Chondrocyte (in vitro differentiated cells): ENCODE data around the gene HRH2. TPM values are rescaled to one million over a fixed set of nuclear protein-coding genes. Genes with fewer than 3 reads are reported as not detected.
"Not testable (repeated sequence)": the region's sequence is repeated elsewhere in the genome, so short reads cannot be mapped to it uniquely, and the experiment has no call there.

Source experiments
- DNase-seq: peaks from one replicate; pipeline ENCODE4 v3.0.0; 2021; ENCODE audit warnings: mixed read lengths, low spot score
- H3K27ac Mint-ChIP-seq: one replicate; pipeline ENCODE4 v1.8.0; 2021; ENCODE audit warnings: mild to moderate bottlenecking, moderate library complexity, mixed read lengths; ENCODE audit not compliant: unreplicated experiment
- H3K27me3 Mint-ChIP-seq: 2 replicates; pipeline ENCODE4 v1.8.0; 2021; ENCODE audit warnings: low read depth, mixed read lengths
- H3K36me3 Mint-ChIP-seq: 2 replicates; pipeline ENCODE4 v1.8.0; 2021; ENCODE audit warnings: low read depth, mixed read lengths
- H3K4me1 Mint-ChIP-seq: 2 replicates; pipeline ENCODE4 v1.8.0; 2021; ENCODE audit warnings: low read depth, mild to moderate bottlenecking, mixed read lengths
- H3K4me3 Mint-ChIP-seq: one replicate; pipeline ENCODE4 v1.8.0; 2021; ENCODE audit warnings: mild to moderate bottlenecking, moderate library complexity, mixed read lengths; ENCODE audit not compliant: unreplicated experiment
- H3K9me3 Mint-ChIP-seq: 2 replicates; pipeline ENCODE4 v1.8.0; 2021; ENCODE audit warnings: low read depth, mixed read lengths
- CTCF ChIP-seq: fragments of 200-600 bp; sonication (generic); IDR thresholded peaks from 2 replicates; pipeline ENCODE4 v1.5.0; 2021; ENCODE audit warnings: antibody characterized with exemption, mild to moderate bottlenecking, moderate library complexity
- total RNA-seq: library from RNA; stranded (reverse); gene quantifications from 3 replicates; pipeline ENCODE4 v1.2.1, GENCODE V29; 2021

The HRH2 gene
- total RNA-seq, 1 donor from 2014 or later, result 0.30 TPM

GRCh38 chr5:175614861-175615260 lies 43.0 kb upstream of the HRH2 start:
- peaks cover 3% of the 10 kb centered on the region for H3K9me3 Mint-ChIP-seq
- H3K27ac Mint-ChIP-seq, result no peak overlapping the region
- no peak overlapping the region for H3K4me3 Mint-ChIP-seq
- peaks cover 20% of the 10 kb centered on the region for H3K27me3 Mint-ChIP-seq
- H3K4me1 Mint-ChIP-seq, result no peaks in the 10 kb centered on the region
- no peaks in the 10 kb centered on the region for H3K36me3 Mint-ChIP-seq
- no peak for DNase-seq
- no peak for TF ChIP-seq CTCF

- DNase-seq, result no peak
- peaks cover 2% of the 10 kb centered on the region for H3K9me3 Mint-ChIP-seq
- no peak overlapping the region for H3K4me3 Mint-ChIP-seq
- TF ChIP-seq CTCF, result no peak
- H3K4me1 Mint-ChIP-seq, result no peaks in the 10 kb centered on the region
- H3K36me3 Mint-ChIP-seq, result no peaks in the 10 kb centered on the region
- H3K27ac Mint-ChIP-seq, result no peak overlapping the region
- peaks cover 15% of the 10 kb centered on the region for H3K27me3 Mint-ChIP-seq
Measured at GRCh38 chr5:175616083-175616482, 41.8 kb upstream of the HRH2 start.

- H3K27ac Mint-ChIP-seq, DNase-seq, H3K9me3 Mint-ChIP-seq, H3K36me3 Mint-ChIP-seq, H3K4me3 Mint-ChIP-seq, H3K4me1 Mint-ChIP-seq: not testable (repeated sequence)
- peaks cover 11% of the 10 kb centered on the region for H3K27me3 Mint-ChIP-seq
Measured at GRCh38 chr5:175616527-175616926, 41.3 kb upstream of the HRH2 start.

GRCh38 chr5:175617447-175617846 lies 40.4 kb upstream of the HRH2 start:
- H3K9me3 Mint-ChIP-seq, result peaks cover 7% of the 10 kb centered on the region
- no peak overlapping the region for H3K4me3 Mint-ChIP-seq
- DNase-seq, result no peak
- no peaks in the 10 kb centered on the region for H3K4me1 Mint-ChIP-seq
- peaks cover 11% of the 10 kb centered on the region for H3K27me3 Mint-ChIP-seq
- no peaks in the 10 kb centered on the region for H3K36me3 Mint-ChIP-seq
- no peak for TF ChIP-seq CTCF
- no peak overlapping the region for H3K27ac Mint-ChIP-seq

- Mint-ChIP-seq H3K36me3 (peaks cover 2% of the 10 kb centered on the region), H3K4me1 (no peaks in the 10 kb centered on the region), H3K9me3 (peaks cover 10% of the 10 kb centered on the region), H3K27me3 (peaks cover 2% of the 10 kb centered on the region), H3K4me3 (no peak overlapping the region), H3K27ac (no peak overlapping the region)
- no peak for TF ChIP-seq CTCF
- no peak for DNase-seq
Measured at GRCh38 chr5:175620527-175620926, 37.3 kb upstream of the HRH2 start.

GRCh38 chr5:175621971-175622370 lies 35.9 kb upstream of the HRH2 start:
- Mint-ChIP-seq H3K9me3 (peaks cover 13% of the 10 kb centered on the region), H3K27me3 (peaks cover 2% of the 10 kb centered on the region), H3K27ac (no peak overlapping the region), H3K36me3 (peaks cover 2% of the 10 kb centered on the region), H3K4me1 (no peaks in the 10 kb centered on the region), H3K4me3 (no peak overlapping the region)
- TF ChIP-seq CTCF, result no peak
- no peak for DNase-seq
